ENCODE data around the gene DCDC2C.

Gene DCDC2C

GRCh38 chr2:3712831-3713503 is 9.6 kb downstream of the DCDC2C start:
- no peak for DNase-seq

DNA sequence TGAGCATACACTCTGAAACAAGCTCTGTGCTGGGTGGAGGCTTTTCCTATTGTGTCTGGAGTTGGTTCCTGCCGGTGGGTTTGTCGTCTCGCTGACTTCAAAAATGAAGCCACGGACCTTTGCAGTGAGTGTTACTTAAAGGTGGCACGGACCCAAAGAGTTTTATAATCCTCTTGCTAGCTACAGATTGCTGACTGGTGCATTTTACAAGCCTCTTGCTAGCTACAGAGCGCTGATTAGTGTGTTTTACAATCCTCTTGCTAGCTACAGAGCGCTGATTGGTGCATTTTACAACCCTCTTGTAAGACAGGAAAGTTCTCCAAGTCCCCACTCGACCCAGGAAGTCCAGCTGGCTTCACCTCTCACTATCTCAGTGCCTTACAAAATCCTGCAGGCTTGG is 15.3 kb downstream of the DCDC2C start:
- DNase-seq, result no peak

DNA sequence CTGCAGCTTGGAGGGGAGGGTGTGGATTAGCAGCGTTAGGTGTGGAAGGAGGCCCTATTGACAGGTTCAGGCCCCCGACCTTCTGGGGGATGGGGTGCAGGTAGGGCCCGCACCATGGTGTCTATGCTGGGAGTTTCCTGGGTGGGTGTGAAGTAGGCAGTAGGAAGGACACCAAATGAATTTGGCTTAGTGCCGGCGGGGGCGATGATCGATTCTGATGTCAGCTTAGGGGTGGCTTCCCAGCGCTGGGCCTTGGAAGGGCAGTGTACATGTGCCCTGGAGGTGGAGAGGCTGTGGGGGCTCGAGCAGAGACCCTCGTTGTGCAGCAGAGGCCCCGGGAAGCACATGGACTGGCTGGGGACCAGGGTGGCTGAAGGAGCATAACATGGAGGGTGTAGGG is 21.6 kb downstream of the DCDC2C start:
- DNase-seq, result no peak

- no peak for DNase-seq
Measured at GRCh38 chr2:3725458-3726250, 22.3 kb downstream of the DCDC2C start.

GRCh38 chr2:3726511-3726910 is 23.1 kb downstream of the DCDC2C start:
- no peak for DNase-seq

GRCh38 chr2:3727397-3728045 is 24.1 kb downstream of the DCDC2C start:
- no peak for DNase-seq

- DNase-seq, result no peak
Measured at GRCh38 chr2:3728104-3729054, 25.0 kb downstream of the DCDC2C start.

- DNase-seq, result no peak
Measured at GRCh38 chr2:3729055-3729448, 25.7 kb downstream of the DCDC2C start.

GRCh38 chr2:3729786-3730185 is 26.4 kb downstream of the DCDC2C start:
- no peak for DNase-seq

DNA sequence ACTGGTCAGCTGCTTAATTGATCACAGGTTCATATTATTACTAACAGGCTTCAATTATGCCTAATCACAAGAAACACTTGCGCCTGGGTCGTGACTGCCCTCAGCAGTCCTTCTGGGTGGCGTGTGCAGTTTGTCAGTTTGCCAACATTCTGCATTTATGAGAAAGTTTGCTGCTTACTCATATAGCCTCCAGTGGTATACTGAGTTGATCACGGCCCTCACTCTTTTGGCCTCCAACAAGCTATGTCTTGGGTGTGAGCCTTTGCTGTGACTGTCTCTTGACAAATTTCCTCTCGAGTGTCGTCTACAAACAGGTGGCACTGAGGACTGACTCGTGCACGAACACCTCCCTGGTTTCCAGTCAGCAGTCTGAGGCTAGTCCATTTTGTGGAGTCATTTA is 27.3 kb downstream of the DCDC2C start:
- no peak for DNase-seq

DNA sequence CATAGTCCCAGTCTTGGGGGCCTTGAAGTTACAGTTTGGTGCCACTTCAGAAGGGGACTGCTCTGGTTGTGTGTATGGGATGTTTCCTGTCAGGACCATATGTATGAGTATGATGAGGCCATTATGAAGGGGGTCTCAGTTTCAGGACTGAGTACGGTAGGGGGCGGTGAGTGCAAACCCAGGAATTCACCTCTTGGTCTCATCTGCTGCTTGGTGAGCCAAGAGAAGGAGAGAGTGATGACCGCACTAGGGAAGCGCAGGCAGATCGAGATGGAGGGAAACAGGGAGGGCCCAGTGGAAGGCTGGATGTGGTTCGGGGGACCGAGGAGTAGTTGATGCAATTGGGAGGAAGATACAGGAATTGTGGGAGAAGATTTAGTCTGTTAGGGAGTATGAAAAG is 28.5 kb downstream of the DCDC2C start:
- no peak for DNase-seq

DNA sequence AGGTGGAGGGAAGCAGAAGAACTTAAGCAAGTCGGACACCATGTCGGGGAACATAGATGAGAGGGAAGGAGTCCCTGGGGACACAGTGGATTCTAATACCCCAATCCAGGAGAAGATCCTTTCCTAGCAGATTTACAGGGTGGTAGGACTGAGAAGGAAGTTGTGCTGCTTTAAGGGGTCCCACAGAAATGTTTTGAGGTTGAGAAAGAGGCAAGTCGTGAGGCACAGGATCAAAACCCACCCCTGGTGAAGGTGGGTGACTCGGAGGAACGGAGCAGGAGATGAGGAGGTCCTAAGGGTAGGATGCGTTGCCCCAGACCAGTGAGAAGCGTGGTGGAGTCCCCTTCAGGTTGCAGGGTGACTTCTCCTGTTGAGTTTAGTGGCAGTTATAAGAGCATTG is 32.7 kb downstream of the DCDC2C start:
- DNase-seq, result no peak

DNA sequence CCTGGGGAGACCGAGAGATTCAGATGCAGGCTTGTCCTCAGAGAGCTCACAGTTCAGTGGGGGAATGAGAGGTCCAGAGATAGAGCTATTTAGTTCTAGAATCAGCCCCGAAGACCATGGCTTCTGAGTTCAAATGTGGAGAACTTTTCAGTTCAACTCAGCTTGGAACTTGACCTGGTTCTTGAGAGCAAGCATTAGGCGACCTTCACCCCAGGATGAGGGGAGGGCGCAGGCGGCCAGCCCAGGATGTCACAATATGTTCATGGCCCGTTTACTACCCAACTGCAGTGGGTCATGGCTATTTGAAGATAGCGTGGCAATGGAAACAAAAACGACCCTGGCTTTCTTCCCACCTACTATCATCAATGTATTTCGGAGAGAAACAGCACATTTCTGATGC is 33.8 kb downstream of the DCDC2C start:
- DNase-seq, result no peak

GRCh38 chr2:3738454-3738853 is 35.1 kb downstream of the DCDC2C start:
- DNase-seq, result no peak

DNA sequence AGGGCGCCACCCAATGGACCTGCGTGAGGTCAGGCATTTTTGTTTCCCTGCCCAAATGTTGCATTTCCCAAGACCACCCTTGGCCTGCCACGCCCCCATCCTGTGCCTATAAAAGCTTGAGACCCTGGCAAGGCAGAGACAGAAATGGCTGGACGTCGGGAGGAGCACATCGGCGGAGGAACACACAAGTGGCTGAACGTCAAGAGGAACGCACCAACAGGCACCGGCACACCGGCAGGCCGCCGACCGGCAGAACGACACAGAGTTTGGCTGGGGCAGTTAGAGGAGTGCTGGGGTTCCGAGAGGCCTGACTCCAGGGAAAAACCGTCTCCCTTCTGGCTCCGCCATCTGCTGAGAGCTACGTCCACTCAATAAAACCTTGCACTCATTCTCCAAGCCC is 35.9 kb downstream of the DCDC2C start:
- no peak for DNase-seq

- DNase-seq, result no peak
Measured at GRCh38 chr2:3741396-3741795, 38.0 kb downstream of the DCDC2C start.

- DNase-seq, result no peak
Measured at GRCh38 chr2:3741867-3742602, 38.7 kb downstream of the DCDC2C start.

DNA sequence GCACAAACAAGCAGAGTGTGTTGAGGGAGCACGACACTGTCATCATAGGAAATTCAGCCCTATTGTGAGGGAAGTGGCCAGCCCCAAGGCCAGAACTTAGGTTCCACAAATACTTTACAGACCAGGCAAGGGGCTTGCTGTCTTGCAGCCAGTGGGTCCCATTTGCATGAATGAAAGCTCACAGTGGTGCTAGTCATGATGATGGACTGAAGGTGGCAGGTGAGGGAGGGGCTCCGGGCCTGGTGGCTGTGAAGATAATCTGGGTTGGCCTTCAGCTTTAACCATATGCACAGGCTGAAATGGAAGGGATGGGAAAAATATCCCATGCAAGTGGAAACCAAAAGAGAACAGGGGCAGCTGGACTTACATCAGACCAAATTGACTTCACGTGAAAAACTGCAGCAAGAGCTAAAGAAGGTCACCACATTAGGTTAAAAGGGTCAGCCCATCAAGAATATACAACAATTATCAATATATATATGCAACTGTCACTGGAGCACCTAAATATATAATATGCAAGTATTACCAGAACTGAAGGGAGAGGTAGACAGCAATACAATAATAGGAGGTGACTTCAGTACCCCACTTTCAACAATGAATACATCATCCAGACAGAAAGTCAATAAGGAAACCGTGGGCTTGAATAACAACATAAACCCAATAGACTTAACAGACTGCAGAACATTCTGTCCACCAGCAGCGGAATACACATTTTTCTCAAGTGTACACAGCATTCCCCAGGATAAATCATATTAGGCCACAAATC is 39.6 kb downstream of the DCDC2C start:
- no peak for DNase-seq

- no peak for DNase-seq
Measured at GRCh38 chr2:3743951-3744555, 40.7 kb downstream of the DCDC2C start.

DNA sequence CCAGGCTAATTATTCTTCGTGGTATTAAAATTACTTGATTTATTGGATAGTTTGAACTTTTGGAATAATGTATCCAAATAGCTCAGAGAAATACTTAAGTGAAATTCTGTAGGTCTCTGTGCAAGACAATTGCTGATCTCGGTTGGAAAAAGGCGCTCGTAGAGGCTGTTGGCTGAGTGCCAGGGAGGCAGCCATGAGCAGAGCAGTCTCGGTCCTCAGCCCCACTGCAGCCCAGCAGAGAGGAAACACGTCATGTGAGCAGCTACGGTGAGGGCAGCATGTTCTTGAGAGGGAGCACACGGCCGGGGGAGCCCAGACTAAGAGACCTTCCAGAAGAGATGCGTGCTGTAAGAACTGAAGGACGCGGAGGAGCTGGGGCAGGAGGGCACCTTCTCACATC is 42.5 kb downstream of the DCDC2C start:
- DNase-seq, result no peak

- DNase-seq, result no peak
Measured at GRCh38 chr2:3747032-3747654, 43.8 kb downstream of the DCDC2C start.
